NCI-H2029 treated with DMSO at 0.1 percent for 48 hours (cell line): Measurements from ENCODE around the gene CD1C.
"Not testable (repeated sequence)": the region's sequence is repeated elsewhere in the genome, so short reads cannot be mapped to it uniquely, and the experiment has no call there.

Experiments used
- DNase-seq: peaks from one replicate; lab custom pipeline; 2025; lab: John Stamatoyannopoulos, UW

Gene CD1C

DNA sequence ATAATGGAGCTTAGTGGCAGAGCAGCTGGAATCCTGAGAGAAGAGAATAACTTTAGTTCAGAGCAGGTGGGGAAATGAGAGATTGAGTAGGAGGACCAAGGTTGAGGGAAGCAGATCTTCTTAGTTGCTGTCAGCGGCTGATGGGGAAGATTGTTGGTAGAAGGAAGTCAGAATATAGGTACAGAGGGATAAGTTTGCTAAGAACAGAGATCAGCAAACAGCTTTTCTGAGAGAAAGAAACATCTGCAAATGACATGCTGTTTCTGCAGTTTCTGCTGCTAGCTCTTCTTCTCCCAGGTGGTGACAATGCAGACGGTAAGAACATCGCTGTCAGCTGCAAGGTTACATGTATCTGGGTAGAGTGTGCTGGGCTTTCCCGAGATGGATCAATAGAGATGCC is at the start of gene CD1C:
Gene CD1C (plus strand): TSS at position 113 of the 400 bp plus-strand sequence. CDS start 142 bp downstream, at position 255.
- DNase-seq = no peak

GRCh38 chr1:158246650-158247049 is 43.1 kb upstream of the CD1C start:
- DNase-seq = no peak

- DNase-seq = no peak
Observed at GRCh38 chr1:158248118-158248517, 41.6 kb upstream of the CD1C start.

GRCh38 chr1:158248771-158249170 is 41.0 kb upstream of the CD1C start:
- DNase-seq = no peak

DNA sequence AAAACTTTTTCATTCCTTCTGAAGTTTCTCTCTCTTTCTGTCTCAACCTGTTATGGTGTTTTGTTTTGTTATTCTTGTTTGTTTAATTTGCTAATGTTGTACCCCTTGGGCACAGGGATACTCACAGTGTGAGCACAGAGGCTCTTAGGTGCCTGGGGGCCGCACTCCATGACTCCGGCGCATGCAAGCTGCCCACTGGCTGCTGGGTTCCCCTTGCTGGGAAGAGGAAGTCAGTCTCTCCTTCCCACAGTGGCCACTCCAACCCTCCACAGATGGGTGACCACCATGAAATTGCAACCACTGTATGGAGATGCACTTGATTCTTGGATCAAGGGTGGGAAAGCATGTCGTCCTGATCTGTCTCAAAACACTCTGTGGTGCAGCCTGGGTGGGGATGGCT is 40.1 kb upstream of the CD1C start:
- no peak for DNase-seq

DNA sequence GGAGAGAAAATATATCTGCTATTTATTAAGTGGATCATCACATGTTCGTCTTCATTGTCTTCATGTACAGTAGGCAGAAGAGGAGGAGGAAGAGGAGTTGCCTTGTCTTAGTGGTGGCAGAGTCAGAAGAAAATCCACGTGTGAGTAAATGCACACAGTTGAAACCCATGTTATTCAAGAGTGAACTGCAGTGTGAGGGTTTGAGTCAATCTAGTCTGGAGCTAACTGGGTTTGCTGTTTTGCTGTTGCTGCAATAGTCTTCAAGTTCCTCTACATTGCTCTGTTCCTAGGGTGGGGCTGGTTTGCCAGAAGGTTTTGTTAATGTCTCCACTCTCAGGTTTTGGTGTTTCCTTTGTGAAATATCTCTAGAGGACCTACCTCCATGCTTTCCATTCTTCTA is 38.6 kb upstream of the CD1C start:
- DNase-seq = no peak

DNA sequence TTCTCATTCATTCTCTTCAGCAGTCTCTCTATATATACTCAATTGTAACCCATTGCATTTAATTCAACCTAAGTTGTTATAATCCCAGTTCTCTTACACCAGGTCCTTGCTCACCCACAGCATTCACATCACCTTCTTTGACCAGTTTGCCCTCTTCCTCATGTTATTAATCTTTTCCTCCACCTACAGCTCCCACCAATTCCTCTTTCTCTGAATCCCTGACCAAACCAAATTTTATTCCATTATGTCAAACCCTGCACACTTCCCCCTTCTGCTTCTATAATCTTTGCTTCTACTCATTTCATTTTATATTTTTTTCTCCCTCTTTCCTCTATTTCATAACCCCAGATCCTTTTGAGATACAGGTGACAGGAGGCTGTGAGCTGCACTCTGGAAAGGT is 34.1 kb upstream of the CD1C start:
- no peak for DNase-seq

DNA sequence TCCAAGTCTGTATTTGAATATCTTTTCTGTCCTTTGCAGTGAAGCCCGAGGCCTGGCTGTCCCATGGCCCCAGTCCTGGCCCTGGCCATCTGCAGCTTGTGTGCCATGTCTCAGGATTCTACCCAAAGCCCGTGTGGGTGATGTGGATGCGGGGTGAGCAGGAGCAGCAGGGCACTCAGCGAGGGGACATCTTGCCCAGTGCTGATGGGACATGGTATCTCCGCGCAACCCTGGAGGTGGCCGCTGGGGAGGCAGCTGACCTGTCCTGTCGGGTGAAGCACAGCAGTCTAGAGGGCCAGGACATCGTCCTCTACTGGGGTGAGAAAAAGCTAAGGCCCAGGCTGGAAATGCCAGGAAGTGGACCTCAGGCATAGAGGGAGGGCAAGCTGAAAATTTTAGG is 33.0 kb upstream of the CD1C start:
- not testable (repeated sequence) for DNase-seq

GRCh38 chr1:158257888-158258287 is 31.8 kb upstream of the CD1C start:
- no peak for DNase-seq

- no peak for DNase-seq
Observed at GRCh38 chr1:158259117-158259516, 30.6 kb upstream of the CD1C start.

DNA sequence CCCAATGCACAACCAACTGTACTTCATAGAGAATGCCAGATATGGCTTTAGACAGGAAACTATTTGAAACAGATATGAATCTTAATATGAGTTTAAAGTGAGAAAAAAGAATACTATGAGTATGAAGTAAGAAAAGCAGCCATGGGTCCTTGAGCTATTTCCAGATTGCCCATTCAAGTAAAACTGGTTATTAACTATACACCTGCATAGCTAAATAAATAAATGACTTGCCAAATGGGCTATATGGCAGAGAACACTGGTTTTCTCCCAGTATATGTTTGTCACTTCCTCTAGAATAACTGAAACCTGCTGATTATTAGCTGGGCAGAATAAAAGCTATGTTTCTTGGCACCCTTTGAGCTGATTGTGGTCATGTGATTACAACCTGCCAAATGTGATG is 17.0 kb upstream of the CD1C start:
- no peak for DNase-seq

GRCh38 chr1:158274797-158275196 is 14.9 kb upstream of the CD1C start:
- no peak for DNase-seq

- DNase-seq = not testable (repeated sequence)
Observed at GRCh38 chr1:158282421-158282820, 7.3 kb upstream of the CD1C start.

GRCh38 chr1:158283965-158284364 is 5.8 kb upstream of the CD1C start:
- DNase-seq = no peak

DNA sequence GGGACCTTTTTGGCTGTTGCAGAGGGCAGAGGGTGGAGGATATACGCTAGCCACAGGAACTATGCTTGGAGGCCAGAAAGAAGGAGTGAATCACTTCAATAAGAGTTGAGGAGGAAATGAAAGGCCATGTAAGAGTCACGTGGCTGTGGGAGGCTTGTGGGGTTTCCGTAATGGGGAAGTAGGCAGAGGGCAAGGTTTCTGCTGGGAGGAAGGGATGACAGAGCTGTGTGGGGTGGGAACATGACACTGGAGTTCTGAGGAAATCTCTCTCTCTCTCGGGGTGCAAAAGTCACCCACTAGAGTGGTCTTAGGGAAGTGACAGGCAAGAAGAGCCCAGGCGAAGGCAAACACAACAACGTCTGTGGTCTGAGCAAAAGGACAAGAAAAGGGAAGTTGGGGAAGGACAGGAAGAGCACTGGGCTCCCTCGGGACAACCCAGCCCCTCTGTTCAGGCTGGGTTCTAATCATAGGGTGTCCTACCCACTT is 3.9 kb upstream of the CD1C start:
- DNase-seq = no peak

GRCh38 chr1:158286487-158286886 is 3.2 kb upstream of the CD1C start:
- DNase-seq = no peak

DNA sequence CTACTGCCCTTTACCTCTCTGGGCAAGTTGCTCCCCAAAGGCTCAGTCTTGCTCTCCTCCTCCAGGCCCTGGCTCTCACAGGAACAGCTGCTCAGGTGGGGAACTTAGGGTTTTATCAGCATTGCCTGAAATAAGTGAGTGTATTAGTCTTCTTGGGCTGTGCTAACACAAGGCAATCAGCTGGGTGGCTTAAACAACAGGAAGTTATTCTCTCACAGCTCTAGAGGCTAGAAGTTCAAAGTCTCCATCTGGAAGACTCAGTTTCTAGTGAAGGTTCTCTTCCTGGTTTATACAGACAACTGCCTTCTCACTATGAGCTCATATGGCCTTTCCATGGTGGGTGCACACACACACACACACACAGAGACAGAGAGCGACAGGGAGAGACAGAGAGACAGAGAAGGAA is 2.8 kb upstream of the CD1C start:
- DNase-seq = no peak

GRCh38 chr1:158290321-158290844 is 660 bp downstream of the CD1C start:
- DNase-seq = no peak

DNA sequence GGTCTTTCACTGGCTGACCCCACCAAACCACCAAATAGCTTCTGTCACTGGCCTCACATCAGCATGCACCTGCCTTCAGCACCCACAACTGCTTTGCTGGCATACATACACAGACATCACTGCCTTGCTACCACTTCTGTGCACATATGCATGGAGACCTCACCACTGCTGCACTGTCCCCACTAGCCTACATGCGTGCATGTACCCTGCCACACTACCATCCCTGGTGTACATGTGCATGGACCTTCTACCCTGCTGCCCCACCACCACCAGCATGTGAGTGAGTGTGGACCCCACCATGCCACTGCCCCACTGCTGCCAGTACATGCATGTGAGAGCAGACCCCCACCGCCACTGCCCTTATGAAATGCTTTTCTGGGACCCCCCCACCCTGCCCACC is 6.1 kb downstream of the CD1C start:
- DNase-seq = no peak

GRCh38 chr1:158310623-158311022 is 20.9 kb downstream of the CD1C start:
- no peak for DNase-seq

GRCh38 chr1:158311066-158311465 is 21.3 kb downstream of the CD1C start:
- no peak for DNase-seq

GRCh38 chr1:158323866-158324265 is 34.1 kb downstream of the CD1C start:
- DNase-seq = no peak

DNA sequence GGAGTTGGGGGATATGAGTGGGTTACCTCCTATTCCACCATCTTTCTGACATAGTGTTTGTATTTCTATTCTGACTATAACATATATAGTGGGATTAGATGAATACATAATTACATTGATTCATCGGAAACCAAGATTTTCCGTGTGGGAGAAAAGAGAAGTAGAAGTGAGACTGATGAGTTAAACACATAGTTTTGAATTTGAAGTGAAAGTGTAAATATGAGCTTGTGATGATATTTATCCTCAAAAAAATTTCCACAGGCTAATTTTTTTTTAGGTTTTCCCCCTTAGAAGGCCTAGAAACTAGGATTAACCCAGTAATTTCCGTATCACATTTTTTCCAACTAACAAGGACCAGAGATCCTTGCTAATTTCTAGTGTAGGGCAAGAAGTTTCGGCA is 34.7 kb downstream of the CD1C start:
- no peak for DNase-seq

DNA sequence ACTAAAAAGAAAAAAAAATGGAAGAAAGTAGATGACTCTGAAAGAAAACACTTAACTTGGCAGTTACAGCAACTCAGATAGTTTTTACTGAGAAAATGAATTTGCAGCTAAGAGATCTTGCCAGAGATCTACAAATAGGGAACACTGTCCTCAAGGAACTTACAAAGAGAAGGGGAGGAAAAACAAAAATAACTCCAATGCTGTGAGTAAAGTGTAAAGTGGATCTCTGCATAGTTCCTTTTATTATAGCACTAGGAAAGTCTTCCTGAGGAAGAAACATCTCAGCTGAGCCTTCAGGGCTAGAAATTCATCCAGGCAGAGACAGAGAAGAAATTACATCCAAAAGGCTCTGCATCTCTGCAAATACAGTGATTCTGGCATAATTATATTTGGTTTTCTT is 37.8 kb downstream of the CD1C start:
- DNase-seq = no peak

DNA sequence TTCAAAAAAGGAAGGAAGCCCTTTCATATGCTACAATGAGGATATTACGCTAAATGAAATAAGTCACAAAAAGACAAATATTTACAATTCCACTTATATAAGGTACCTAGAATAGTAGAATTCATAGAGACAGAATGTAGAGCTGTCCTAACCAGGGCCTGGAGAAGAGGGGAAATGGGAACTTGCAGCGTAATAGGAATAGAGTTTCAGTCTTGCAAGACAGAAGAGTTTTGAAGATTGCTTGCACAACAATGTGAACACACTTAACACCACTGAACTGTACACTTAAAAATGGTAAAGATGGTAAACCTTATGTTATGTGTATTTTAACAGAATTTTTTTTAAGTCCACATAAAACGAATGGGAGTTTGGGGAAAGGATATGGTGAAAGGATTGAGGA is 38.7 kb downstream of the CD1C start:
- DNase-seq = no peak
